ENCODE measurements around the gene ITPK1.

GRCh38 chr14:93039649-93040315, 75.9 kb downstream of the ITPK1 start:
- TF ChIP-seq CTCF (conservative IDR thresholded peaks at IDR 0.05; ENCODE audit: low read length) (no peak), EZH2phosphoT487 (IDR thresholded peaks at IDR 0.05; ENCODE audit: borderline replicate concordance, low read depth, low read length) (no peak)

Measured in OCI-LY7 (cell line).